Adipose tissue (tissue), 3 donors: ENCODE data around the gene SUPT3H. TPM values are rescaled to one million over a fixed set of nuclear protein-coding genes. Genes with fewer than 3 reads are reported as not detected.
"Not testable (repeated sequence)": the region's sequence is repeated elsewhere in the genome, so short reads cannot be mapped to it uniquely, and the experiment has no call there.

Experiments used
- H3K27ac ChIP-seq: one replicate; pipeline ENCODE4 v1.5.1; 2013; ENCODE audit warnings: low read depth, low read length
- WGBS, 3 donors: extraction: QIAGEN DNeasy Blood & Tissue Kit; methylation state at CpG; one replicate each; pipeline ENCODE4 v1.1.7; 2013; 5-methylcytosine and 5-hydroxymethylcytosine counted together
- polyA plus RNA-seq, 3 donors: library from polyadenylated mRNA; stranded (reverse); fragments of 200-250 nt; gene quantifications; one replicate each; pipeline ENCODE4 v1.2.3, GENCODE V29; 2013
- donor health status: healthy with polysubstance abuse.
- donor health status: Bipolar disorder and iron deficiency.
- donor health status: healthy.

Gene SUPT3H
- polyA plus RNA-seq, 3 donors: 4.5 to 7.4 (median 6.6) TPM

- no peak overlapping the region for H3K27ac ChIP-seq
Observed at GRCh38 chr6:45350186-45350710, 27.5 kb downstream of the SUPT3H start.

- no peak overlapping the region for H3K27ac ChIP-seq
- 78 to 86% (median 83%) methylated on average over 2 of the region's 2 CpGs for WGBS, 3 donors
Observed at GRCh38 chr6:45344900-45345299, 32.8 kb downstream of the SUPT3H start.

GRCh38 chr6:45328523-45328922 is 49.2 kb downstream of the SUPT3H start:
- H3K27ac ChIP-seq: no peak overlapping the region

GRCh38 chr6:45327956-45328522 is 49.7 kb downstream of the SUPT3H start, which contains the start of gene RUNX2:
Gene RUNX2 (plus strand): TSS chr6:45328330. CDS start chr6:45328727, 397 bp downstream.
- no peak within 1 kb of the TSS for H3K27ac ChIP-seq
- 55 to 76% (median 61%) methylated on average over 5 of the region's 5 CpGs for WGBS, 3 donors

GRCh38 chr6:45326698-45327417 is 50.9 kb downstream of the SUPT3H start:
- 79 to 97% (median 79%) methylated on average over 5 of the region's 5 CpGs for WGBS, 3 donors

GRCh38 chr6:45323656-45324224 is 54.0 kb downstream of the SUPT3H start:
- H3K27ac ChIP-seq: no peak overlapping the region
- 43 to 81% (median 55%) methylated on average over 3 of the region's 3 CpGs for WGBS, 3 donors

More at GRCh38 chr6:45326698-45327417, 50.9 kb downstream of the SUPT3H start:
- H3K27ac ChIP-seq: no peak overlapping the region

GRCh38 chr6:45320349-45320748 is 57.4 kb downstream of the SUPT3H start:
- WGBS, 3 donors: 82 to 94% (median 92%) methylated on average over 4 of the region's 4 CpGs
- no peak overlapping the region for H3K27ac ChIP-seq

- WGBS, 3 donors: 59 to 65% (median 60%) methylated on average over 5 of the region's 5 CpGs
- no peak overlapping the region for H3K27ac ChIP-seq
Observed at GRCh38 chr6:45314146-45314545, 63.6 kb downstream of the SUPT3H start.

GRCh38 chr6:45310118-45310788 is 67.5 kb downstream of the SUPT3H start:
- H3K27ac ChIP-seq: no peak overlapping the region
- WGBS, 3 donors: 75 to 92% (median 75%) methylated on average over 7 of the region's 7 CpGs

GRCh38 chr6:45305546-45305945 is 72.2 kb downstream of the SUPT3H start:
- 77 to 79% (median 79%) methylated on average over 1 of the region's 1 CpG for WGBS, 3 donors
- no peak overlapping the region for H3K27ac ChIP-seq

GRCh38 chr6:45302832-45303231 is 74.9 kb downstream of the SUPT3H start:
- H3K27ac ChIP-seq: no peak overlapping the region
- 95 to 98% (median 97%) methylated on average over 3 of the region's 3 CpGs for WGBS, 3 donors

- H3K27ac ChIP-seq: no peak overlapping the region
- WGBS, 3 donors: 64 to 65% (median 64%) methylated on average over 3 of the region's 3 CpGs
Observed at GRCh38 chr6:45301348-45302142, 76.2 kb downstream of the SUPT3H start.

- WGBS, 3 donors: 91 to 99% (median 97%) methylated on average over 1 of the region's 1 CpG
- no peak overlapping the region for H3K27ac ChIP-seq
Observed at GRCh38 chr6:45300736-45301135, 77.0 kb downstream of the SUPT3H start.

GRCh38 chr6:45299096-45299581 is 78.6 kb downstream of the SUPT3H start:
- no peak overlapping the region for H3K27ac ChIP-seq
- 90 to 97% (median 96%) methylated on average over 3 of the region's 3 CpGs for WGBS, 3 donors

- H3K27ac ChIP-seq: no peak overlapping the region
Observed at GRCh38 chr6:45297320-45297719, 80.4 kb downstream of the SUPT3H start.

- WGBS, 3 donors: 63 to 91% (median 72%) methylated on average over 1 of the region's 1 CpG
- H3K27ac ChIP-seq: not testable (repeated sequence)
Observed at GRCh38 chr6:45294065-45294701, 83.6 kb downstream of the SUPT3H start.

GRCh38 chr6:45293306-45293705 is 84.4 kb downstream of the SUPT3H start:
- WGBS, 3 donors: 76 to 90% (median 86%) methylated on average over 3 of the region's 3 CpGs
- no peak overlapping the region for H3K27ac ChIP-seq
